Sigmoid colon (tissue), 7 donors: ENCODE data around the gene VANGL1. TPM values are rescaled to one million over a fixed set of nuclear protein-coding genes. Genes with fewer than 3 reads are reported as not detected.

Experiments
- DNase-seq: peaks from one replicate; pipeline ENCODE4 v3.0.0-alpha.2; 2019
- H3K27ac ChIP-seq, 4 donors: fragments of 200-600 bp; sonication (generic); one replicate each; pipeline ENCODE4 v1.5.1; 2016 to 2019; ENCODE audit warnings: mild to moderate bottlenecking in 1 of 4
- H3K27me3 ChIP-seq, 3 donors: fragments of 200-600 bp; sonication (generic); one replicate each; pipeline ENCODE4 v1.5.1; 2019; ENCODE audit warnings: mild to moderate bottlenecking in 1 of 3
- H3K36me3 ChIP-seq, 4 donors: fragments of 200-600 bp; sonication (generic); one replicate each; pipeline ENCODE4 v1.5.1; 2016 to 2019
- H3K4me1 ChIP-seq, 4 donors: fragments of 200-600 bp; sonication (generic); one replicate each; pipeline ENCODE4 v1.5.1; 2017 to 2019
- H3K4me3 ChIP-seq, 4 donors: fragments of 200-600 bp; sonication (generic); one replicate each; pipeline ENCODE4 v1.5.1; 2017 to 2019; ENCODE audit warnings: mild to moderate bottlenecking in 2 of 4, moderate library complexity in 1 of 4
- H3K9me3 ChIP-seq, 4 donors: fragments of 200-600 bp in 3 of 4; sonication (generic) in 3 of 4; one replicate each; pipeline versions ENCODE4 v1.5.1 to v1.6.1; 2013 to 2019
- EP300 ChIP-seq, 4 donors: sonication (generic); formaldehyde crosslinking; IDR thresholded peaks; one replicate each; pipeline ENCODE4 v1.6.1; 2017; ENCODE audit warnings: antibody characterized with exemption in 4 of 4
- POLR2A ChIP-seq, 2 donors: fragments of 450-650 bp; IDR thresholded peaks; one replicate each; pipeline ENCODE4 v1.6.1; 2016; ENCODE audit warnings: antibody characterized with exemption in 2 of 2, mild to moderate bottlenecking in 2 of 2, moderate library complexity in 2 of 2
- POLR2AphosphoS5 ChIP-seq, 4 donors: sonication (generic); formaldehyde crosslinking; IDR thresholded peaks; one replicate each; pipeline ENCODE4 v1.6.1; 2017; ENCODE audit warnings: antibody characterized with exemption in 4 of 4
- WGBS, 2 donors: extraction: QIAGEN DNeasy Blood & Tissue Kit; methylation state at CpG; one replicate each; pipeline ENCODE4 v1.1.7; 2013; 5-methylcytosine and 5-hydroxymethylcytosine counted together
- intact Hi-C: fragments of 100-400 bp; cut with DNase I; formaldehyde crosslinking; loops from one replicate; pipeline ENCODE4 v1.15.1; 2023
- polyA plus RNA-seq, 3 donors: library from polyadenylated mRNA; stranded (reverse); fragments of 200-250 nt; gene quantifications; one replicate each; pipeline ENCODE4 v1.2.3, GENCODE V29; 2013
- total RNA-seq, 4 donors: library from RNA; depleted of rRNA; stranded (reverse); fragments of >200 nt; gene quantifications; one replicate each; pipeline ENCODE4 v1.1.0, GENCODE V29; 2016
- TF ChIP-seq, protein P1 (sequence below), 4 experiments: fragments of 450-650 bp in 3 of 4; fragments of 200-600 bp in 1 of 4; IDR thresholded peaks; one replicate each; pipeline ENCODE4 v1.5.1; 2016 to 2019; ENCODE audit warnings: antibody characterized with exemption in 4 of 4, mild to moderate bottlenecking in 3 of 4, moderate library complexity in 2 of 4
- donor health status: healthy with polysubstance abuse.
- donor health status: Bipolar disorder and iron deficiency.
- donor health status: healthy.

Gene VANGL1
- total and polyA plus RNA-seq, 7 donors, result 1.2 to 14.7 (median 7.1) TPM

DNA sequence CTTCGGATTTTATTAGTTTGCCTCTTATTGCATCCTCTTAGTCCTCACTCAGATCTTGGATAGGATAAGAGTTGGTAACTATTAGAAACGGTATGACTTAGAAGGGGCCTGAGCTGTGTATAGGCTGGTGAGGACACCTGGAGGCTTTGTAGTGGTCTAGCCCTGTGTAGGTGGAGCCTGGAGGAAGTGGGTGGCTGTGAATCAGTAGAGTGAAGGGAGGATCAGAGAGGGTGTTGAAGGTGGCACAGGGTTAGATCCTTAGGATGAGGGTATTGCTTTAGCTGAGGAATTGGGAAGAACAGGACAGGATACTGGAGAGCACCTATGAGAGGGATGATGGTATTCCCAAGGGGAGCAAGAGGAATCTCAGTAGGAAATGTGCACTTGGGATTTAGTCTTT is 5.7 kb downstream of the VANGL1 start:
- intact Hi-C loops, result no loop called here
- Histone ChIP-seq H3K36me3 (peaks cover 0 to 13% (median 0%) of the 10 kb centered on the region in 4 donors), H3K4me3 (no peak overlapping the region), H3K4me1 (peaks cover 0 to 66% (median 55%) of the 10 kb centered on the region in 4 donors), H3K27ac (no peak overlapping the region), H3K9me3 (no peaks in the 10 kb centered on the region), H3K27me3 (no peaks in the 10 kb centered on the region)
- 31 to 42% methylated on average over 2 of the region's 2 CpGs for WGBS, 2 donors
- DNase-seq, result no peak
- no peak for TF ChIP-seq POLR2AphosphoS5 (IDR thresholded peaks at IDR 0.05)

DNA sequence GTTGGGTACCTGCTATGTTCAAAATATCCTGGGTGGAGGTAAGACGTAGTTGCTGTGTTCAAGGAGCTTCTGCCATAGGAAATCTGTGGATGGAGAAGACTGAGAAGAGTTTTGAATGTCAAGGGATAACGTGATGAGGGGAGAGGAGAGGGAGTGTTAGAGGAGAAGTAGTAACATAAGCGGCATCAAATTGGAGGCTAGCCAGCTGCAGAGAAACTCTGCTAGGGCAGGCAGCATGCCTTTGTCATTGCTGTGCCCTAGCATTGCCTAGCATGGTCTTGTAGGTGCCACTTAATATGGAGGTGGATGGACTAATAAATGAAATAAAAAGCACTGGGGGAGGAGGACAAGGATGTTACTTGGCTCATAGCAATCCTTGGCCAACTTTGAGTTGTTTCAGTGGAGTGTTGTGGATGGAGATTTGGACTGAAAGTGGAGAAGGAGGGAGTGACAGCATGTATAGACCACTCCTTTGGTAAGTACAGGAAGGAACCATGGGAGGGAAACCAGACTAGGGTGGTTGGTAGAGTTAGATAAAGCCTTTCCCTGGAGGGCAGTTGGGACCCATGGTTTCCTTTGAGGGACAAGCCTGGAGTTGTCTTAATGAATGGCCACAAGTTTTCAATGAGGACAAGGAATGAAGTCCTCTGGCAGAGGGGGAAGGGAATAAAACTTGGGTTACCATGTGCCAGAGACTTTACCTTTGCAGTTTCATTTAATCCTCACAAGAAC is 6.3 kb downstream of the VANGL1 start:
- no peak overlapping the region for H3K4me3 ChIP-seq
- intact Hi-C loops, result no loop called here
- peaks cover 0 to 19% (median 0%) of the 10 kb centered on the region in 4 donors for H3K36me3 ChIP-seq
- H3K9me3 ChIP-seq, result no peaks in the 10 kb centered on the region
- no peak for DNase-seq
- peak overlapping the region in 2 of 4 donors; percentile 56 to 61 for H3K27ac ChIP-seq
- H3K4me1 ChIP-seq, result peaks cover 0 to 63% (median 53%) of the 10 kb centered on the region in 4 donors
- TF ChIP-seq POLR2AphosphoS5 (IDR thresholded peaks at IDR 0.05) (no peak), EP300 (IDR thresholded peaks at IDR 0.05) (no peak), POLR2A (IDR thresholded peaks at IDR 0.05) (no peak)
- TF ChIP-seq, protein P1, sequence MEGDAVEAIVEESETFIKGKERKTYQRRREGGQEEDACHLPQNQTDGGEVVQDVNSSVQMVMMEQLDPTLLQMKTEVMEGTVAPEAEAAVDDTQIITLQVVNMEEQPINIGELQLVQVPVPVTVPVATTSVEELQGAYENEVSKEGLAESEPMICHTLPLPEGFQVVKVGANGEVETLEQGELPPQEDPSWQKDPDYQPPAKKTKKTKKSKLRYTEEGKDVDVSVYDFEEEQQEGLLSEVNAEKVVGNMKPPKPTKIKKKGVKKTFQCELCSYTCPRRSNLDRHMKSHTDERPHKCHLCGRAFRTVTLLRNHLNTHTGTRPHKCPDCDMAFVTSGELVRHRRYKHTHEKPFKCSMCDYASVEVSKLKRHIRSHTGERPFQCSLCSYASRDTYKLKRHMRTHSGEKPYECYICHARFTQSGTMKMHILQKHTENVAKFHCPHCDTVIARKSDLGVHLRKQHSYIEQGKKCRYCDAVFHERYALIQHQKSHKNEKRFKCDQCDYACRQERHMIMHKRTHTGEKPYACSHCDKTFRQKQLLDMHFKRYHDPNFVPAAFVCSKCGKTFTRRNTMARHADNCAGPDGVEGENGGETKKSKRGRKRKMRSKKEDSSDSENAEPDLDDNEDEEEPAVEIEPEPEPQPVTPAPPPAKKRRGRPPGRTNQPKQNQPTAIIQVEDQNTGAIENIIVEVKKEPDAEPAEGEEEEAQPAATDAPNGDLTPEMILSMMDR (IDR thresholded peaks at IDR 0.05), result no peak
- H3K27me3 ChIP-seq, result no peaks in the 10 kb centered on the region
- WGBS, 2 donors, result 81 to 83% methylated on average over 3 of the region's 3 CpGs

DNA sequence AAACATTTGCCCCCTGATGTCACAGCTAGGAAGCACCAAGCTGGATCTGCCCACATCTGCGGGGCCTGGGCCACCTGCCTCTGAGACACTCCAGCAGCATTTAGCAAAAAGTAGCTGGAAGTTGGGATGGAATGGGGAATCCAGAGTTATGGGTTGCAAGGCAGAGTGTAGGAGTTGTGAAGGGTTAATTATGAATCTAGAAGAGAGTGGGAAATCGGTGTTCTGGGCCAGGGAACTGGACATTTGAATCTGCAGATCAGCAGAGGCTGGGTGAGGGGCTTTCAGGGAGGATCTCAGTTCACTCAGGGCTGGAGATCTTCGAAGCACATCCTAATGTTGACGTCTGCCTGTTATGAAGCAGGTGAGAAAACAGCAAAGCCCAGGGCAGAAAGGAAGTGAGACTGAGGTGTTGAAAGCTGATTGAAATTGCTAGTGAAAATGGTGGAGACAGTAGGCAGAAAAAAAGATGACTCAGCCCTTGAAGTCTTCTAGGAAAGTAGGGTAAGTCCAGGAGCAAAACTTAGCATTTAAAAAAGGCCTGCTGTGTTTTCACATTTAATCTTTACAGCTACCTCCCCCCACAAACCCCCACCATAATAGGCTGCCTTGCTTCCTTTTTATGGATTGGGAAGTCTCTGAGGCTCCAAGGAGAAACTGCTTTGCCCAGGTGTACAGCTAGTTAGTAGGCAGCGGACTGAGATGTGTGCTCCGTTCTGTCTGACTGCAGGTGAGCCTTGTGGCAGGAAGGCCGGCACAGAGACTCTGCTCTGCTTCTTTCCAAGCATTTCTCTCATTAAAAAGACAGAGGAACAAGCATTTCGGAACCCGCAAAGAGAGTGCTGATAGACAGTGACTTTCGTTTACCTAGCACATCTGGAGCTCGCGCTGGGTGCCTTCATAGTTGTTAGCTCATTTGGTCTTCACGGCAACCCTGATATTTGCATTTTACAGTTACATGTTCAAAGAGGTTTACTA is 7.2 kb downstream of the VANGL1 start:
- whole genome bisulfite sequencing, 2 donors, result 47 to 64% methylated on average over 13 of the region's 13 CpGs
- TF ChIP-seq EP300 (IDR thresholded peaks at IDR 0.05) (no peak), POLR2A (IDR thresholded peaks at IDR 0.05) (no peak), POLR2AphosphoS5 (IDR thresholded peaks at IDR 0.05) (no peak)
- TF ChIP-seq, protein P1 (IDR thresholded peaks at IDR 0.05), result no peak
- no peaks in the 10 kb centered on the region for H3K9me3 ChIP-seq
- H3K27ac ChIP-seq, result peak overlapping the region in 3 of 4 donors; percentile 41 to 61 (median 56)
- H3K4me3 ChIP-seq, result no peak overlapping the region
- DNase-seq, result no peak
- intact Hi-C loops, result no loop called here
- peaks cover 0 to 55% (median 44%) of the 10 kb centered on the region in 4 donors for H3K4me1 ChIP-seq
- H3K36me3 ChIP-seq, result peaks cover 0 to 27% (median 0%) of the 10 kb centered on the region in 4 donors
- H3K27me3 ChIP-seq, result no peaks in the 10 kb centered on the region

DNA sequence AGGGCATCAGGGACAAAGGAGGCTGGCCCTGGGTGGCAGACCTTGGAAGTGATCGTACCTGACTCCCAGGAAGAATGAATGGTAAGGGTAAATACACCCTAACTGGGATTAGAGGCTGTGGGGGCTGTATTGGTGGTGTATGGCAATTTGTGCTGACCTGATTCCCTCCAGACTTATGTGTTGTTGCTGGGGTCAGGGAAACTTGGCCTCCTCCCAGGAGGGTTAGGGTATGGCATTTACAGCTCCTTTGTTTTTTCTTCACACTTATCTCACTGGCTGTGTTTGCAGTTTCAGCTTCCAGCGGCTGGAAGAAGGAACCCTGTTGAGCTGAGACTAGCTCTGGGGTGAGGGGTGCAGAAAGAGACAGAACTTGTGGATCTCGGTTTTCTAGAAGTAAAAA is 8.2 kb downstream of the VANGL1 start:
- no peaks in the 10 kb centered on the region for H3K9me3 ChIP-seq
- H3K4me3 ChIP-seq, result no peak overlapping the region
- intact Hi-C loops, result no loop called here
- WGBS, 2 donors, result 11 to 58% methylated on average over 3 of the region's 3 CpGs
- no peak for TF ChIP-seq POLR2A (IDR thresholded peaks at IDR 0.05)
- TF ChIP-seq EP300 (IDR thresholded peaks at IDR 0.05), result no peak
- TF ChIP-seq, protein P1 (IDR thresholded peaks at IDR 0.05), result no peak
- TF ChIP-seq POLR2AphosphoS5 (IDR thresholded peaks at IDR 0.05), result no peak
- H3K27ac ChIP-seq, result peak overlapping the region in 3 of 4 donors; percentile 41 to 61 (median 56)
- peaks cover 0 to 27% (median 0%) of the 10 kb centered on the region in 4 donors for H3K36me3 ChIP-seq
- H3K4me1 ChIP-seq, result peaks cover 0 to 53% (median 45%) of the 10 kb centered on the region in 4 donors
- no peak for DNase-seq
- no peaks in the 10 kb centered on the region for H3K27me3 ChIP-seq

DNA sequence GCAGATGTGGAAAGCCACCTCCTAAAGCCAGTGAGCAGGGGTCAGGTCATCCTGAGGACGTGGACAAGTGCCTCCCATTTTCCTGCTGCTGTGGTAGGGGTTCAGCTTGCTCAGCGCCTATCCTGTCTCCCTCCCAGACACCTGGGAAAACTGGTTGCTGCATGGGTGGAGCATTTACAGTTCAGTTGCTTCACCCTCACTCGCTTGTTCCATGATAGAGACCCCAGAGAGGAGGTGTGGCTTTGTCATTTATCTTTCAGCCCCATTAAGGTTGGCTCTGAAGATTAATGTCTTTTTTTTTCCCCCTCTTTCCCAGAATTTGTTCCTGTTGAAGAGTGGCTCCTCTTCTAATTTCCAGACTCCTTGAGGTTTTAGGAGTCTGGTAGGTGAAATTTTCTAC is 9.2 kb downstream of the VANGL1 start:
- intact Hi-C loops, result no loop called here
- Histone ChIP-seq H3K9me3 (no peaks in the 10 kb centered on the region), H3K36me3 (peaks cover 0 to 27% (median 0%) of the 10 kb centered on the region in 4 donors), H3K4me1 (peaks cover 0 to 63% (median 51%) of the 10 kb centered on the region in 4 donors), H3K27ac (peak overlapping the region in 2 of 4 donors; percentile 41 to 56), H3K27me3 (no peaks in the 10 kb centered on the region), H3K4me3 (no peak overlapping the region)
- no peak for DNase-seq
- 19 to 76% methylated on average over 3 of the region's 3 CpGs for WGBS, 2 donors
- TF ChIP-seq POLR2AphosphoS5 (IDR thresholded peaks at IDR 0.05), result no peak
- TF ChIP-seq, protein P1 (IDR thresholded peaks at IDR 0.05), result no peak
- TF ChIP-seq POLR2A (IDR thresholded peaks at IDR 0.05), result no peak
- no peak for TF ChIP-seq EP300 (IDR thresholded peaks at IDR 0.05)
